Measurements from ENCODE around the gene TMEM117.

TMEM117 gene

DNA sequence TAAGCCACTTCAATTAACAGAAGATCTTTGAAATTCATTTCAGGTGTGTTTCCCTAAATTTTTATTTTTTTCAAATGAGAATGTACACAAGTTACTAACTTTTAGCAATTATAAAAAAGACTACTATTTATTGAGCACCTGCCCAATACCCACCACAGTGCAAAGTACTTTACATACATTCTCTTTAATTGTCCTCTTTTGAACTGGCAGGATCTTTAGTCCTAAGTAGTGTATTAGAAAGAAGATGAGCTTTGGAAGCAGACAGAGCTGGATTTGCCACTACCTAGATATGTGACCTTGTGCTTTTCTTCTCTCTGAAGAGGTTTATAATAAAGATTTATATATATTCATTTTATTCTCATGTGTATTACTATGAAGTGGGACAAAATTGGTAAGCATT, 63.7 kb downstream of the TMEM117 start:
- no peak overlapping the region for H4K91ac ChIP-seq (ENCODE audit: low read depth, low read length)
- H2BK12ac ChIP-seq (ENCODE audit: low read length), result no peak overlapping the region
- H3K79me2 ChIP-seq (ENCODE audit: control insufficient read depth, insufficient read depth, low read length, poor library complexity), result no peaks in the 10 kb centered on the region
- H2AK5ac ChIP-seq (ENCODE audit: low read length), result no peak overlapping the region
- no peaks in the 10 kb centered on the region for H3K36me3 ChIP-seq (ENCODE audit: control insufficient read depth in 1 of 2, insufficient read depth in 2 of 2, low read length in 2 of 2)
- no peak overlapping the region for H3K14ac ChIP-seq (ENCODE audit: low read length)
- no peaks in the 10 kb centered on the region for H3K79me1 ChIP-seq (ENCODE audit: low read length)
- H4K12ac ChIP-seq (ENCODE audit: low read depth, low read length), result no peak overlapping the region
- no peak overlapping the region for H3K23ac ChIP-seq (ENCODE audit: low read length)
- H2BK120ac ChIP-seq (ENCODE audit: insufficient read depth, low read length, poor library complexity), result no peak overlapping the region
- no peaks in the 10 kb centered on the region for H3K9me3 ChIP-seq (ENCODE audit: insufficient read depth, low read depth, low read length)
- H3K4me1 ChIP-seq (ENCODE audit: control insufficient read depth in 1 of 2, insufficient read depth in 2 of 2, low read length in 2 of 2), result no peaks in the 10 kb centered on the region
- no peak overlapping the region for H3K4me2 ChIP-seq (ENCODE audit: low read length)
- H3K27ac ChIP-seq (ENCODE audit: low read depth, low read length), result no peak overlapping the region
- H3K9ac ChIP-seq (ENCODE audit: low read length), result no peak overlapping the region
- no peaks in the 10 kb centered on the region for H3K27me3 ChIP-seq (ENCODE audit: insufficient read depth, low read length)
- no peak overlapping the region for H2BK5ac ChIP-seq (ENCODE audit: low read depth, low read length, poor library complexity)
- no peak overlapping the region for H3K18ac ChIP-seq (ENCODE audit: low read length)
- no peak overlapping the region for H3K4ac ChIP-seq (ENCODE audit: low read depth, low read length)
- H4K8ac ChIP-seq (ENCODE audit: low read depth, low read length), result no peak overlapping the region
- H2AFZ ChIP-seq (ENCODE audit: insufficient read depth, low read length, poor library complexity), result no peak overlapping the region
- no peak for DNase-seq
- H3K4me3 ChIP-seq (ENCODE audit: low read depth, low read length), result no peak overlapping the region

DNA sequence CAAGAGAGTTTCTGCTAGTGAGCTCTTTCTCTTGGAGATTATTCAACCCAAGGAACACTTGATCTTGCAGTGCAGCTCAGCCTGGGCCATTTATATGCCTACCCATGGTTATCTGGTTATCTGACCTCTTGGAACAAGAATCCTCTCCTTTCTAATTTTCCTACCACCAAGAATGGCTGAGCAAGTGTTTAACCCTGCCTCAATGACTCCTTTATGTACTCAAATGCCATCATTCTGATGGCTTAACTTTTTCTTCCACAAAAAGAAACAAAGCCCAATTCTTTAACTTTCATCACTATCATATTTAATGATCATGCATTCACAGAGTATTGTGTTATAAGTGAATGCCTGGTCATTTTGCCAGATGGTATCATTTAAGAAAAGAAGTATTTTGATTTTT, 67.8 kb downstream of the TMEM117 start:
- no peak overlapping the region for H3K9ac ChIP-seq (ENCODE audit: low read length)

DNA sequence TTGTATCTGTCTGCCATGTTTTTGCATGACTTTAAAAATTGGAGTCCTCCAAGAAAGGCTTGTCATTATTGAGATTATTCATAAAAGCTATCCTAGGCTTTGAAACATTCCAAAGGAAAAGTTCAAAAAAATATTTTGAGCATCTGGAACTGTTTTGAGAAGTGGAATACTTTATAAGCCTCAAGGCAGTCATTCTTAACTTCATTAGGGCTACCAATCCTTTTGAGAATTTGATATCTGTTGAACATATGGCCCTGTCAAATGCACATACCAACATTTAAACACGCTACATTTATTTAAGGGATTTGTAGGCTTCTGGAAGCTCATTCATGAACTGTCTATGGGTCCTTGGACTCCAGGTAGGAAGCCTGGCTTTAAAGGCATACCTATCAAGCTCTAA, 77.0 kb downstream of the TMEM117 start:
- Histone ChIP-seq H2AK5ac (ENCODE audit: low read length) (no peak overlapping the region), H2BK120ac (ENCODE audit: insufficient read depth, low read length, poor library complexity) (no peak overlapping the region), H2BK12ac (ENCODE audit: low read length) (no peak overlapping the region), H3K14ac (ENCODE audit: low read length) (no peak overlapping the region), H3K9ac (ENCODE audit: low read length) (no peak overlapping the region), H3K4me3 (ENCODE audit: low read depth, low read length) (no peak overlapping the region), H3K79me2 (ENCODE audit: control insufficient read depth, insufficient read depth, low read length, poor library complexity) (no peaks in the 10 kb centered on the region), H4K12ac (ENCODE audit: low read depth, low read length) (no peak overlapping the region), H2AFZ (ENCODE audit: insufficient read depth, low read length, poor library complexity) (no peak overlapping the region), H3K79me1 (ENCODE audit: low read length) (no peaks in the 10 kb centered on the region), H3K23ac (ENCODE audit: low read length) (no peak overlapping the region), H4K91ac (ENCODE audit: low read depth, low read length) (no peak overlapping the region), H3K4ac (ENCODE audit: low read depth, low read length) (no peak overlapping the region), H3K36me3 (ENCODE audit: control insufficient read depth in 1 of 2, insufficient read depth in 2 of 2, low read length in 2 of 2) (no peaks in the 10 kb centered on the region), H3K9me3 (ENCODE audit: insufficient read depth, low read depth, low read length) (no peaks in the 10 kb centered on the region), H3K27ac (ENCODE audit: low read depth, low read length) (no peak overlapping the region), H3K27me3 (ENCODE audit: insufficient read depth, low read length) (no peaks in the 10 kb centered on the region), H3K18ac (ENCODE audit: low read length) (no peak overlapping the region), H3K4me1 (ENCODE audit: control insufficient read depth in 1 of 2, insufficient read depth in 2 of 2, low read length in 2 of 2) (no peaks in the 10 kb centered on the region), H4K8ac (ENCODE audit: low read depth, low read length) (no peak overlapping the region), H2BK5ac (ENCODE audit: low read depth, low read length, poor library complexity) (no peak overlapping the region), H3K4me2 (ENCODE audit: low read length) (no peak overlapping the region)
- no peak for DNase-seq
- WGBS (ENCODE audit: extremely low coverage, insufficient coverage, insufficient read length), result no CpG with 5 or more reads among the region's 1 CpG

More for the DNA sequence above, 67.8 kb downstream of the TMEM117 start:
- no peaks in the 10 kb centered on the region for H3K27me3 ChIP-seq (ENCODE audit: insufficient read depth, low read length)
- no peak overlapping the region for H2BK5ac ChIP-seq (ENCODE audit: low read depth, low read length, poor library complexity)
- H2BK120ac ChIP-seq (ENCODE audit: insufficient read depth, low read length, poor library complexity), result no peak overlapping the region
- H3K18ac ChIP-seq (ENCODE audit: low read length), result no peak overlapping the region
- H3K14ac ChIP-seq (ENCODE audit: low read length), result no peak overlapping the region
- no peak for DNase-seq
- H2BK12ac ChIP-seq (ENCODE audit: low read length), result no peak overlapping the region
- no peaks in the 10 kb centered on the region for H3K9me3 ChIP-seq (ENCODE audit: insufficient read depth, low read depth, low read length)
- no peak overlapping the region for H2AFZ ChIP-seq (ENCODE audit: insufficient read depth, low read length, poor library complexity)
- no peaks in the 10 kb centered on the region for H3K79me1 ChIP-seq (ENCODE audit: low read length)
- H3K79me2 ChIP-seq (ENCODE audit: control insufficient read depth, insufficient read depth, low read length, poor library complexity), result no peaks in the 10 kb centered on the region
- no peak overlapping the region for H4K91ac ChIP-seq (ENCODE audit: low read depth, low read length)
- no peaks in the 10 kb centered on the region for H3K4me1 ChIP-seq (ENCODE audit: control insufficient read depth in 1 of 2, insufficient read depth in 2 of 2, low read length in 2 of 2)
- no peak overlapping the region for H3K23ac ChIP-seq (ENCODE audit: low read length)
- no peaks in the 10 kb centered on the region for H3K36me3 ChIP-seq (ENCODE audit: control insufficient read depth in 1 of 2, insufficient read depth in 2 of 2, low read length in 2 of 2)
- H4K12ac ChIP-seq (ENCODE audit: low read depth, low read length), result no peak overlapping the region
- no peak overlapping the region for H3K4me3 ChIP-seq (ENCODE audit: low read depth, low read length)
- H3K4me2 ChIP-seq (ENCODE audit: low read length), result no peak overlapping the region
- H4K8ac ChIP-seq (ENCODE audit: low read depth, low read length), result no peak overlapping the region
- no peak overlapping the region for H2AK5ac ChIP-seq (ENCODE audit: low read length)
- no peak overlapping the region for H3K4ac ChIP-seq (ENCODE audit: low read depth, low read length)
- H3K27ac ChIP-seq (ENCODE audit: low read depth, low read length), result no peak overlapping the region

DNA sequence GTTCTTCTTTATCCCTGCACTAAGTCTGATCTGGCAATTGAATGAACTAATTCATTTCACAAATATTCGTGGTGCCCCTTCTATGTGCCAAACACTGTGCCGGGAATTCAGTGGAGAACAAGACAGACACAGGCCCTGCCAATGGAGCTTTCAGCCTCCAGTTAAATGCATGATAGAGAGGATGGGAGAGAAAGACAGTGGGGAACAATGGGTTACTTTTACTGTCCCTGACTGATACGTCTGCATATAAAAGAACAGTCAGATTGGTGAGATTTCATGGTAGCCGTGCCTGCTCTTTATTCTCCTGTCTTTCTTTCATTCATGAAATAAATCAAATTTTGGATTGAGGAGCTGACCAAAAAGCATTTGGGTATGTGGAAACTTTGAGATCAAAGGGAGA, 78.5 kb downstream of the TMEM117 start:
- no peak overlapping the region for H3K4ac ChIP-seq (ENCODE audit: low read depth, low read length)
- no peak overlapping the region for H4K8ac ChIP-seq (ENCODE audit: low read depth, low read length)
- H2AK5ac ChIP-seq (ENCODE audit: low read length), result no peak overlapping the region
- H3K79me2 ChIP-seq (ENCODE audit: control insufficient read depth, insufficient read depth, low read length, poor library complexity), result no peaks in the 10 kb centered on the region
- no peak overlapping the region for H3K4me2 ChIP-seq (ENCODE audit: low read length)
- no peaks in the 10 kb centered on the region for H3K27me3 ChIP-seq (ENCODE audit: insufficient read depth, low read length)
- no peak overlapping the region for H3K14ac ChIP-seq (ENCODE audit: low read length)
- no peaks in the 10 kb centered on the region for H3K36me3 ChIP-seq (ENCODE audit: control insufficient read depth in 1 of 2, insufficient read depth in 2 of 2, low read length in 2 of 2)
- H2BK5ac ChIP-seq (ENCODE audit: low read depth, low read length, poor library complexity), result no peak overlapping the region
- no peak overlapping the region for H3K18ac ChIP-seq (ENCODE audit: low read length)
- H3K9me3 ChIP-seq (ENCODE audit: insufficient read depth, low read depth, low read length), result no peaks in the 10 kb centered on the region
- no CpG with 5 or more reads among the region's 4 CpGs for WGBS (ENCODE audit: extremely low coverage, insufficient coverage, insufficient read length)
- H3K4me3 ChIP-seq (ENCODE audit: low read depth, low read length), result no peak overlapping the region
- H2BK120ac ChIP-seq (ENCODE audit: insufficient read depth, low read length, poor library complexity), result no peak overlapping the region
- H2BK12ac ChIP-seq (ENCODE audit: low read length), result no peak overlapping the region
- no peak overlapping the region for H4K91ac ChIP-seq (ENCODE audit: low read depth, low read length)
- H3K27ac ChIP-seq (ENCODE audit: low read depth, low read length), result no peak overlapping the region
- no peak overlapping the region for H3K23ac ChIP-seq (ENCODE audit: low read length)
- no peak for DNase-seq
- no peaks in the 10 kb centered on the region for H3K79me1 ChIP-seq (ENCODE audit: low read length)
- no peak overlapping the region for H2AFZ ChIP-seq (ENCODE audit: insufficient read depth, low read length, poor library complexity)
- H3K4me1 ChIP-seq (ENCODE audit: control insufficient read depth in 1 of 2, insufficient read depth in 2 of 2, low read length in 2 of 2), result no peaks in the 10 kb centered on the region
- no peak overlapping the region for H3K9ac ChIP-seq (ENCODE audit: low read length)
- no peak overlapping the region for H4K12ac ChIP-seq (ENCODE audit: low read depth, low read length)

Measured in trophoblast cell (in vitro differentiated cells and primary cell).